ENCODE results near the gene GCNT1.
"Not testable (repeated sequence)": the region's sequence is repeated elsewhere in the genome, so short reads cannot be mapped to it uniquely, and the experiment has no call there.

Gene GCNT1

GRCh38 chr9:76443887-76444286 is 15.1 kb upstream of the GCNT1 start:
- no peak for DNase-seq (ENCODE audit: low read depth)

GRCh38 chr9:76444322-76444929 is 14.6 kb upstream of the GCNT1 start:
- no peak for DNase-seq (ENCODE audit: low read depth)

DNA sequence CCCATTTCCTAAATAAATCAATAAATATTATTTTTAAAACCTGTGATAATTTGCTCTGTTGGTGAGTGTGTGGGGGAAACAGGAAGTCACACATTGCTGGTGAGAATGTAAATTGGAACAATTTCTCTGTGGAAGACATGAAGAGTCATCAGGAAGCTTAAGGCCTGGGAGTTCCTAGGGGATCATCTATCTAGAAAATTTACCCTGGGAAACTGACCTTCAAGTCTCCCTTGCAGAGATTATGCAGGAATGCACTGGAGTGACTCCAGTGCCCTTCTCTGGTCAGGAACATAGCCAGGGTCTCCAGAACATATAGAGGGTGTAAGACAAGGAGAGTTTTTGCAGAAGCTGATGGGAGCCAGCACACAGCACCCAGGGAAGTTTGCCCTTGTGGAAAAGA is 13.0 kb upstream of the GCNT1 start:
- no peak for DNase-seq (ENCODE audit: low read depth)

DNA sequence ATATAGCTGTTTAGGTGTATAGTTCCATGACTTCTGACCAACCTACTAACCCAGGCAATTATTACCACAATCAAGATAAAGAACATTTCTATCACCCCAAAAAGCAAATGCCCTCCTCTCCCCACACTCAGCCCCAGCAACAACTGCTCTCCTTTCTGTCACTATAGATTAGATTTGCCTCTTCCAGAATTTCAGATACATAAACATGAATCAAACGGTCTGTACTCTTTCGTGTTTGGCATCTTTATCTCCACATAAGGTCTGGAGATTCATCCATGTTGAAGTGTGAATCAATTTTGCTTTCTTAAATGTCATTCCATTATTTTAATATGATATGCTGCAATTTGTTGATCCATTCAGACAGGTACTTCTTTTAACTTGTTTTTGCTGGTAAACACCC is 10.5 kb upstream of the GCNT1 start:
- DNase-seq (ENCODE audit: low read depth): no peak

DNA sequence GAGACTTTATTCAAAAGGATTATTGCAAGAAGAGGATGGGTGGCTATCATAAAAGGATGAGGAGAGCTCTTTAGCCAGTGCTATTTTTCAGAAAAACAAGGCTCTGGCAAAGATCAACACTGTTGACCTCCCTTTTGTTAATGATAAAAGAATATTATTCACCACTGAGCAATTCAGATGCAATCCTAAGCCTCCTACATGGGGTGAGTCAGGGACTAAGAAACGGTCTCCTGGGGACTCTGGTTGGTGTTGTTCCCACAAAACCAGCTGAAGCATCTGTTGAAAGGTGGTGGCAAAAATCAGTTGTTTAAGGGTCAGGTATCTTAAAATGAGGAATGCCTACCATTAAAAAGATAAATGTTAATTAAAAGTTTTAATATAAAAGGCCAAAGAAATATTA is 7.7 kb upstream of the GCNT1 start:
- DNase-seq (ENCODE audit: low read depth): no peak

DNA sequence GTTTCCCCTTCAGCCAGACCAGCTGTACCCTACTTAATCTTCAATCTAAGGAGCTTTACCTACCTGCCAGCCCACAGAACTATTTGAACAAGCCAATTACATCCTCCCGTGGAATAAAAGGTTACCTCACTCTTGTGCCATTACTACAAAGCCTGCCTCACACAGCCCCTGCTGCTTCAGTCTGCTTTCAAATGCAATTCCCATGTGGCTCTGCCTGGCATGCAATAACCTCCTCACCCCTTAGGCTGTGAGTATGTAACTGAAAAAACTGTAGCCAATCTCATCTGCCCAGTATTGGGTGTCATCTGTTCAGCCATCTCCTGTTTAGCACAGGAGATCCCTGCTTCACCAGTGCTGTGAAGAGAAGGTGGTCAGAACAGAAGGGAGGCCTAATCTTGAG is 6.1 kb upstream of the GCNT1 start:
- no peak for DNase-seq (ENCODE audit: low read depth)

DNA sequence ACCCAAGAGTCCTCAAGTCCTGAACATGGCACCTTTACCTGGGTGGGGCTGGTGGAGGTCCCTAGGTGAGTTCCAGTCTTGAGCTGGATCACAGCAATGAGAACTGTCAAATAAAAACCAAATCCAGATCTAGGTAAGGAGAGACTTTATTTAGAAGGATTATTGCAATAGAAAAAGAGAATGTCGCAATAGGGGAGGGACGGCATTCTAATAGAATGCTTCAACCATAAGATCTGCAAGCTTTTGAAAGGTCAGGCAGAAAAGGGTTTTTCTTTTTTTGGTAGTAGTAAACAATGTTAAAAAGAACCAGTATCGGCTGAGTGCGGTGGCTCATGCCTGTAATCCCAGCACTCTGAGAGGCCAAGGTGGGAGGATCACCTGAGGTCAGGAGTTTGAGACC is 5.2 kb upstream of the GCNT1 start:
- no peak for DNase-seq (ENCODE audit: low read depth)

DNA sequence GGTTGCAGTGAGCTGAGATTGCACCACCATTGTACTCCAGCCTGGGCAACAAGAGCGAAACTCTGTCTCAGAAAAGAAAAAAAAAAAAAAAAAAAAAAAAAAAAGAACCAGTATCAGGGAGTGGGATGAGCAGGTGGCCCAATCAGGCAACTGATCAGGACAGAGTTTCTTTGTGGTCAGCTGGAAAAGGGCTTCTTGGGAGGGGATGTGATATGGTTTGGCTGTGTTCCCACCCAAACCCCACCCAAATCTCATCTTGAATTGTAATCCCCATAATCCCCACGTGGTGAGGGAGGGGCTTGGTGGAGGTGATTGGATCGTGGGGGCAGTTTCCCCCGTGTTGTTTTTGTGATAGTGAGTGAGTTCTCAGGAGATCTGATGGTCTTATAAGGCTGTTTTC is 4.7 kb upstream of the GCNT1 start:
- no peak for DNase-seq (ENCODE audit: low read depth)

GRCh38 chr9:76456202-76456926 is 2.6 kb upstream of the GCNT1 start:
- no peak for DNase-seq (ENCODE audit: low read depth)

DNA sequence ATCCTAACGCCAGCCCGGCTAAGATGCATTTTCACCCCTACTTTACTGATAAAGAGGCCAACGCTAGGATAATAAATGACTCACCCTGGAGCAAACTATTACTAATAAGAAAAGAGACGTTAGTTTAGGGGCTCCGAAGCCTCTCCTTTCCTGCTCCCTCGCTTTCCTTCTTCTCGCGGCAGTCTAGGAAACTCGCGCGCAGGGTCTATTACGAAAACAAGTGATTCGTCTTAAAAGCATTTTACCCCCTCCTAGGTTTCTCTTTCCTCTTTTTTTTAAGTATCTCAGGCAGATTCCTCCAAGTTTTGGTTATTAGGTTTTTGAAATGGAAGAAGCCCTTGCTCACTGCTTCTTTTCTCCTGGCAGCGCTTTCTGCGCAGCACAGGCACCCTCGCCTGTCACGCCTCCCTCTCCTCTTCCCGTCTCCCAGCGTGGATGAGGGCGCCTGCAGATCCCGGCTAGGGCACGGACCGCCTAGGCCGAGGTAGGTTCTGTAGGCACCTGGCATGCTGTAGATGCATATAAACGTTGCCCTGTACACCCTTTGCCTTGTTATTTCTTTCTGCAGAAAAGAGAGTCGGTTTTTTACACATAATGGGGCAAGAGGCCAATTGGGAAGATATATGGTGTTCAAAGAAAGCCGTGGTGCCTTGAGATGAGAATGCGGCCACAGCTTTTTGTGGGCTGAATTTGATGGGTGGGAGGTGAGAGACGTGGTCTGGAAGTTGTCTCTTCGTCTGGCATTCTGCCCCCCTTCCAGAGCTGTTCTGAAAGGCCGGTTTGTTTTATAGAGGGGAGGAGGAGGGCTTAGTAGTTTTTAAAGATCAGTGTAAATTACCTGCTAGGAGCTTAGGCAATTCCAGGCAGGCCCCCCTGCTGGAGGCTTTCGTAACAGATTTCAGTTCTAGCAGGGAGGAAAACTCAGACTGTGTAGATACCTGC is 983 bp downstream of the GCNT1 start:
- no peak for DNase-seq (ENCODE audit: low read depth)

- DNase-seq (ENCODE audit: low read depth): no peak
Measured at GRCh38 chr9:76462126-76462525, 3.1 kb downstream of the GCNT1 start.

DNA sequence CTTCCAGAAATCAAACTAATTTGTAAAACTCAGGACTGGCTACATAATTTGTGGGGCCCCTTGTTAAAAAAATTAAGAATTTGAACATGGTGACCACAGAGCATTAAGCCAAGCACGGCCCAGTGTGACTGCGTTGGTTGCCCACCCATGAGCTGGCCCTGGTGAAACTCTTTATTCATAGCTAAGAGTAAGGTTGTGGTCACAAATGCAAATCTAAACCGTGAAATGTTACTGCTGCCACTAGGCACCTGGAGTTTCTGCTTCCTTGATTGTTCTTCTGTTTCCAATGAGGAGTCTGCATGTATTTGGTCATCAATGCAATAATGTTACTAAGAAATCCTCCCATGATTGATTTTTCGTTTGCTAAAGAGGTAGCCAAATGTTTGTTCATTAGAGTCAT is 4.2 kb downstream of the GCNT1 start:
- DNase-seq (ENCODE audit: low read depth): no peak

- no peak for DNase-seq (ENCODE audit: low read depth)
Measured at GRCh38 chr9:76464706-76465105, 5.7 kb downstream of the GCNT1 start.

GRCh38 chr9:76465442-76466298 is 6.7 kb downstream of the GCNT1 start:
- DNase-seq (ENCODE audit: low read depth): no peak

DNA sequence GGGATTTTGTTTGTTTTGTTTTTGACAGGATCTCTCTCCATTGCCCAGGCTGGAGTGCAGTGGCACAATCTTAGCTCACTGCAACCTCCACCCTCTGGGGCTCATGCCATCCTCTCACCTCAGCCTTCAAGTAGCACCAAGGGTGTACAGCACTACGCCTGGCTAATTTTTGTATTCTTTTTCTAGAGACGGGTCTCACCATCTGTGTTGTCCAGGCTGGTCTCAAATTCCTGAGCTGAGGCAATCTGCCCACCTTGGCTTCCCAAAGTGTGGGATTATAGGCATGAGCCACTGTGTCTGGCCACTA is 7.3 kb downstream of the GCNT1 start:
- no peak for DNase-seq (ENCODE audit: low read depth)

DNA sequence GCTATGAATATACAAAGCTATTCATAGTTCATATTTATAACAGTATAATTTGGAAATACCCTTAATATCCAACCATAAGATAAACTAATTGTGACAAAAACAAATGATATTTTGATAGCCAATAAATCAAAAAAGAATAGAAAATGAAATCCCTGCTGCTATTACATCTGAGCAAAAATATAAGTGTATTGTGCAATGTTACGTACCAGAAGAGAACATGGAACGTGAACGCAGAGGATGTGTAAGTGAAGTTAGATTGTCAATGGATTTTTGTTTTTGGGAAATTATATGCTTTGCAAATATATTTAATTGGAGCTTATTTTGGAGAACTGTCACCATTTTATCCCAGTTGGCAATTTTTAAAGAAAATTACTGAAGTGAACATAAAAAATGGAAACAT is 15.4 kb downstream of the GCNT1 start:
- no peak for DNase-seq (ENCODE audit: low read depth)

DNA sequence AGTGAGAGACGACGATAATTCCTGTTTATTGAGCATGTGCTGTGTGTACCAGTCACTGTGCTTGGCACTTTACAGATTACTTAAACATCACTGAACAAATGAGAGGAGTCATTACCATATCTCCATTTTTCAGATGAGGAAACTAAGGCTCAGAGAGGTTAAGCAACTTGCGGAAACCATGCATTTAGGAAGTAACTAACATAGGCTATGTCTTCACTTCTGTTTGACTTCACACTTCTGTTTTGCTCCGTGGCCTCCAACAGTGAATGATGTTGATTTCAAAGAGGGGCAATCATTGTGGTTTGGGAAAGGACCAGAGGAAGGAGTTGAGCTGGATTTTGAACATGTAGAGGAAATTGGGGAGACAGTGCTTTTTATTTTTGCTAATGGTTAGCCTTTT is 16.7 kb downstream of the GCNT1 start:
- no peak for DNase-seq (ENCODE audit: low read depth)

- DNase-seq (ENCODE audit: low read depth): not testable (repeated sequence)
Measured at GRCh38 chr9:76477818-76478217, 18.8 kb downstream of the GCNT1 start.

GRCh38 chr9:76478226-76478625 is 19.2 kb downstream of the GCNT1 start:
- no peak for DNase-seq (ENCODE audit: low read depth)

DNA sequence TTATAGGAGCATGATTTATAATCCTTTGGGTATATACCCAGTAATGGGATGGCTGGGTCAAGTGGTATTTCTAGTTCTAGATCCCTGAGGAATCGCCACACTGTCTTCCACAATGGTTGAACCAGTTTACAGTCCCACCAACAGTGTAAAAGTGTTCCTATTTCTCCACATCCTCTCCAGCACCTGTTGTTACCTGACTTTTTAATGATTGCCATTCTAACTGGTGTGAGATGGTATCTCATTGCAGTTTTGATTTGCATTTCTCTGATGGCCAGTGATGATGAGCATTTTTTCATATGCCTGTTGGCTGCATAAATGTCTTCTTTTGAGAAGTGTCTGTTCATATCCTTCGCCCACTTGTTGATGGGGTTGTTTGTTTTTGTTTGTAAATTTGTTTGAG is 20.4 kb downstream of the GCNT1 start:
- not testable (repeated sequence) for DNase-seq (ENCODE audit: low read depth)

DNA sequence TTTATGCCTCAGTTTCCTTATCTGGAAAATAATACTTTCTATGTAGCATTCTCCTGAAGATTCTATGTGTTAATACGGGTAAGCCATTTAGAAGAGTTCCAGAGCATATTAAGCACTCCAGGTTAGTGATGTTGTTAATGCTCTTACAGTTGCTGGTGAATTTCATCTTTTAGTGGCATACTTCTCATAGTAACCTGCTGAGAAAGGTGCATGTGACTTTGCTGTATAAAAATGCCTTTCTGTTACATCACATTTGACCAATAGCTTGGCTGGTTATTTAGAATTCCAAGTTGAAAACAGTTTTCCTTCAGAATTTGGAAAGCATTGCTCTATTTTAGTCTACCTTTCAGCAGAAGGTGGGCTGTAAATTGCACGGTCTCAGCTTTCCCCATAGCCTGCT is 27.2 kb downstream of the GCNT1 start:
- DNase-seq (ENCODE audit: low read depth): no peak
